Heart right ventricle (tissue), 16 donors: Measurements from ENCODE around the gene TNRC6B. TPM values are rescaled to one million over a fixed set of nuclear protein-coding genes. Genes with fewer than 3 reads are reported as not detected.
A peak's percentile ranks its signal among the peaks of the same experiment; 100 is the strongest.

Experiments
- ATAC-seq, 8 donors: fragments of 200-7000 bp; cut with Tn5 transposase; one replicate each; pipeline ENCODE4 v1.9.1; 2020; ENCODE audit warnings: mild to moderate bottlenecking in 8 of 8, moderate library complexity in 8 of 8, moderate number of reproducible peaks in 1 of 8
- DNase-seq, 2 donors: peaks; one replicate each; pipeline ENCODE4 v3.0.0-alpha.2; 2020
- H3K27ac ChIP-seq, 10 donors: fragments of 200-600 bp; sonication (generic) in 2 of 10; one replicate each; pipeline versions ENCODE4 v1.5.0 to v1.8.0; 2020 to 2022; ENCODE audit warnings: mild to moderate bottlenecking in 3 of 10
- H3K27me3 ChIP-seq, 7 donors: fragments of 200-600 bp; one replicate each; pipeline ENCODE4 v1.8.0; 2021 to 2022; ENCODE audit warnings: mild to moderate bottlenecking in 2 of 7
- H3K36me3 ChIP-seq, 9 donors: fragments of 200-600 bp; sonication (generic) in 1 of 9; one replicate each; pipeline versions ENCODE4 v1.5.0 to v1.8.0; 2020 to 2022; ENCODE audit warnings: mild to moderate bottlenecking in 2 of 9
- H3K4me1 ChIP-seq, 9 donors: fragments of 200-600 bp; sonication (generic) in 1 of 9; one replicate each; pipeline versions ENCODE4 v1.5.0 to v1.8.0; 2020 to 2022; ENCODE audit warnings: mild to moderate bottlenecking in 4 of 9
- H3K4me3 ChIP-seq, 10 donors: fragments of 200-600 bp; sonication (generic) in 2 of 10; one replicate each; pipeline versions ENCODE4 v1.5.0 to v1.8.0; 2020 to 2022; ENCODE audit warnings: mild to moderate bottlenecking in 7 of 10, moderate library complexity in 2 of 10
- H3K9me3 ChIP-seq, 11 donors: fragments of 200-600 bp in 10 of 11; sonication (generic) in 2 of 11; one replicate each; pipeline versions ENCODE4 v1.5.0 to v1.8.0; 2013 to 2022; ENCODE audit warnings: mild to moderate bottlenecking in 2 of 11, control low read depth in 1 of 11, moderate library complexity in 1 of 11
- CTCF ChIP-seq, 9 donors: fragments of 200-600 bp; sonication (generic) in 2 of 9; IDR thresholded peaks; one replicate each; pipeline versions ENCODE4 v1.5.0 to v1.8.0; 2021 to 2022; ENCODE audit warnings: antibody characterized with exemption in 9 of 9, mild to moderate bottlenecking in 5 of 9, moderate library complexity in 1 of 9
- WGBS, 2 donors: extraction: QIAGEN DNeasy Blood & Tissue Kit; methylation state at CpG; one replicate each; pipeline ENCODE4 v1.1.7; 2013; ENCODE audit warnings: inconsistent platforms in 1 of 2; 5-methylcytosine and 5-hydroxymethylcytosine counted together
- intact Hi-C, 10 donors: fragments of 100-400 bp; cut with DNase I; formaldehyde crosslinking; loops; one replicate each; pipeline versions ENCODE4 v1.11.1 to v1.14.2; 2022
- polyA plus RNA-seq, 2 donors: library from polyadenylated mRNA; stranded (reverse); fragments of 200-250 nt; gene quantifications; one replicate each; pipeline ENCODE4 v1.2.3, GENCODE V29; 2013
- total RNA-seq, 10 donors: library from RNA; stranded (reverse); fragmentation: NEBNext Ultra II Directional in 3 of 10; extraction: Animal tissue kit (Norgen Biotek cat#: 25700) in 3 of 10; gene quantifications; one replicate each; pipeline versions ENCODE4 v1.2.1 to v1.2.4, GENCODE V29; 2021 to 2023
- donor health status: Arrhythmogenic right ventricular cardiomyopathy.
- donor health status: ischemic (EF 13 %, LVEDD 7.1; RV severe dilation, severe dysfunction).
- donor health status: healthy with polysubstance abuse.
- donor health status: DM: no; HTN: yes; CAD: no.
- donor health status: DM: no; HTN: no; CAD: no.
- donor health status: ischemic (EF 25% LVEDD 6.9; RV normal size, moderate dysfunction).
- donor health status: ischemic (EF 25% LVEDD 5.7; RV mildly dilated, moderate dysfunction).
- donor health status: healthy.
- donor health status: DM: yes; HTN: yes; CAD: no.
- donor health status: Ischemic cardiomyopathy.
- donor health status: ischemic (EF 35%, LVEDD 5.7; RV mildly dilated, moderate dysfunction).
- donor health status: nonischemic (EF 11% LVEDD 7.7; RV severe dilation, severe dysfunction).
- donor health status: DM: yes; HTN: yes; CAD: no.
- donor health status: PGD.
- donor health status: ischemic (EF 29% LVEDD 5.4; RV normal size, mild dysfunction).
- donor health status: nonischemic (EF 23%, LVEDD 6.1; RV moderate dilation, normal function).

The TNRC6B gene
- total and polyA plus RNA-seq, 12 donors, result 1.7 to 62.5 (median 53.9) TPM

- no peaks in the 10 kb centered on the region for H3K27me3 ChIP-seq
- no peaks in the 10 kb centered on the region for H3K9me3 ChIP-seq
- peaks cover 0 to 15% (median 0%) of the 10 kb centered on the region in 9 donors for H3K36me3 ChIP-seq
- intact Hi-C loops, result no loop called here
- TF ChIP-seq CTCF (IDR thresholded peaks at IDR 0.05), result no peak
- peaks cover 0 to 67% (median 41%) of the 10 kb centered on the region in 9 donors for H3K4me1 ChIP-seq
- WGBS, 2 donors, result 53 to 59% methylated on average over 6 of the region's 6 CpGs
- DNase-seq (no peak), ATAC-seq (peak in 2 of 8 donors; percentile 15 to 20)
- no peak overlapping the region for H3K27ac ChIP-seq
- H3K4me3 ChIP-seq, result no peak overlapping the region
Measured at GRCh38 chr22:40224702-40225101, 47.0 kb downstream of the TNRC6B start.

- peaks cover 0 to 26% (median 0%) of the 10 kb centered on the region in 9 donors for H3K36me3 ChIP-seq
- H3K27me3 ChIP-seq, result no peaks in the 10 kb centered on the region
- DNase-seq, result no peak
- intact Hi-C loops, result no loop called here
- no peak for ATAC-seq
- no peak for TF ChIP-seq CTCF (IDR thresholded peaks at IDR 0.05)
- H3K9me3 ChIP-seq, result no peaks in the 10 kb centered on the region
- H3K27ac ChIP-seq, result no peak overlapping the region
- H3K4me1 ChIP-seq, result peaks cover 0 to 50% (median 22%) of the 10 kb centered on the region in 9 donors
- H3K4me3 ChIP-seq, result no peak overlapping the region
Measured at GRCh38 chr22:40226620-40227019, 48.9 kb downstream of the TNRC6B start.

- Histone ChIP-seq H3K9me3 (no peaks in the 10 kb centered on the region), H3K36me3 (peaks cover 0 to 53% (median 0%) of the 10 kb centered on the region in 9 donors), H3K27ac (peak overlapping the region in 2 of 10 donors; percentile 15 to 61), H3K4me3 (no peak overlapping the region), H3K27me3 (no peaks in the 10 kb centered on the region), H3K4me1 (peaks cover 5 to 52% (median 30%) of the 10 kb centered on the region in 9 donors)
- no peak for TF ChIP-seq CTCF (IDR thresholded peaks at IDR 0.05)
- intact Hi-C loops, result no loop called here
- ATAC-seq (peak in 4 of 8 donors; percentile 20 to 61 (median 36)), DNase-seq (no peak)
- WGBS, 2 donors, result 72 to 74% methylated on average over 6 of the region's 6 CpGs
Measured at GRCh38 chr22:40231618-40232313, 54.0 kb downstream of the TNRC6B start.

GRCh38 chr22:40232624-40233023 lies 54.9 kb downstream of the TNRC6B start:
- Histone ChIP-seq H3K4me1 (peaks cover 5 to 57% (median 30%) of the 10 kb centered on the region in 9 donors), H3K27ac (peak overlapping the region in 2 of 10 donors; percentile 15 to 61)
- intact Hi-C loops, result no loop called here

More at GRCh38 chr22:40232624-40233023, 54.9 kb downstream of the TNRC6B start:
- Histone ChIP-seq H3K4me3 (no peak overlapping the region), H3K9me3 (no peaks in the 10 kb centered on the region), H3K36me3 (peaks cover 0 to 59% (median 0%) of the 10 kb centered on the region in 9 donors), H3K27me3 (no peaks in the 10 kb centered on the region)
- DNase-seq (no peak), ATAC-seq (peak in 1 of 8 donors; percentile 45)
- WGBS, 2 donors, result 90 to 91% methylated on average over 15 of the region's 15 CpGs
- TF ChIP-seq CTCF (IDR thresholded peaks at IDR 0.05), result no peak
